SU-DHL-6 (cell line): ENCODE measurements around the gene COQ8B.

Source experiments
- H2AFZ ChIP-seq: fragments of 200-600 bp; sonication (generic); 2 replicates; pipeline ENCODE4 v1.6.1; 2014; ENCODE audit warnings: low read depth, mild to moderate bottlenecking, moderate library complexity, mixed read lengths, antibody characterized with exemption, low read length; ENCODE audit not compliant: severe bottlenecking
- H3F3A ChIP-seq: fragments of 200-600 bp; shearing (Covaris generic); 2 replicates; pipeline ENCODE4 v1.6.0; 2016; ENCODE audit warnings: antibody characterized with exemption, mild to moderate bottlenecking; ENCODE audit not compliant: insufficient read depth
- H3K27ac ChIP-seq: fragments of 200-600 bp; sonication (generic); 2 replicates; pipeline ENCODE4 v1.5.1; 2016; ENCODE audit warnings: low read depth, mild to moderate bottlenecking, low read length, moderate library complexity, mixed read lengths
- H3K27me3 ChIP-seq: fragments of 200-600 bp; sonication (generic), shearing (Covaris generic); 2 replicates; pipeline ENCODE4 v1.6.0; 2014; ENCODE audit warnings: mild to moderate bottlenecking, low read length
- H3K36me3 ChIP-seq: fragments of 200-600 bp; sonication (generic); 2 replicates; pipeline ENCODE4 v1.6.1; 2014; ENCODE audit warnings: mild to moderate bottlenecking, low read length, mixed read lengths
- H3K4me2 ChIP-seq: fragments of 300-600, 200-600 bp; shearing (Covaris generic), sonication (generic); 2 replicates; pipeline ENCODE4 v1.6.0; 2014; ENCODE audit warnings: low read length, low read depth, mild to moderate bottlenecking; ENCODE audit not compliant: poor library complexity, severe bottlenecking
- H3K4me3 ChIP-seq: fragments of 200-600 bp; sonication (generic); 2 replicates; pipeline ENCODE4 v1.5.1; 2014; ENCODE audit warnings: antibody characterized with exemption, low read length, mild to moderate bottlenecking, mixed read lengths; ENCODE audit not compliant: insufficient read depth, poor library complexity, severe bottlenecking
- H3K79me2 ChIP-seq: fragments of 200-600 bp; sonication (generic); 2 replicates; pipeline ENCODE4 v1.6.1; 2014; ENCODE audit warnings: mild to moderate bottlenecking, low read length, moderate library complexity; ENCODE audit not compliant: insufficient read depth
- H3K9ac ChIP-seq: fragments of 200-600 bp; sonication (generic); 2 replicates; pipeline ENCODE4 v1.7.0; 2014; ENCODE audit warnings: mild to moderate bottlenecking, low read length
- H3K9me2 ChIP-seq: fragments of 200-600 bp; sonication (generic); replicated peaks from 2 replicates; pipeline ENCODE4 v1.6.1; 2014; ENCODE audit warnings: low read length; ENCODE audit not compliant: insufficient read depth
- H3K9me3 ChIP-seq: fragments of 200-600 bp; sonication (generic); 2 replicates; pipeline ENCODE4 v1.6.1; 2014; ENCODE audit warnings: low read length, mixed read lengths; ENCODE audit not compliant: insufficient read depth
- H4K20me1 ChIP-seq: fragments of 200-600 bp; sonication (generic); 2 replicates; pipeline ENCODE4 v1.6.1; 2014; ENCODE audit warnings: low read depth, mild to moderate bottlenecking, antibody characterized with exemption, low read length, moderate library complexity, mixed read lengths
- CTCF ChIP-seq: fragments of 200-600 bp; sonication (generic); IDR thresholded peaks from one replicate; pipeline ENCODE4 v1.5.1; 2017; ENCODE audit warnings: antibody characterized with exemption, mild to moderate bottlenecking, low read length, moderate library complexity; ENCODE audit not compliant: insufficient read depth, poor library complexity, severe bottlenecking
- EZH2phosphoT487 ChIP-seq: fragments of 200-600 bp; sonication (generic), shearing (Covaris generic); conservative IDR thresholded peaks from 2 replicates; pipeline ENCODE4 v1.6.1; 2018; ENCODE audit warnings: mild to moderate bottlenecking, antibody characterized with exemption, low read length, moderate library complexity, mixed read lengths

The COQ8B gene

DNA sequence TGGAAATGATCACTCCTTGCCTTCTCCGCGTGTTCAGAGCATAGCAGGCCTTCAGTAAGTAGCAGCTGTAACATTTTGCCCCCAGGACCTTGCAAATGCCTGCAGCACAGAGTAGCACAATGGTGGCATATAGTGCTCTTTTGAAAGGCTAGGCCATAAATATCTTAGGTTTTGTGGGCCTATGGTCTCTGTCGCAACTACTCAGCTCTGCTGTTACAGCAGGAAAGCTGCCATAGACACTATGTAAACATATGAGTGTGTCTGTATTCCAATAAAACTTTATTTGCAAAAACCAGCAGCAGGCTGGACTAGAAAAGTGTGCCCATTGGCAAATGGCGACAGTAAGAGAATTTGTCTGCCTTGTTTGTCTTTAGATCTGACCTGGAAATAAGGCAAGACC, 9.6 kb upstream of the COQ8B start:
- Histone ChIP-seq H4K20me1 (no peaks in the 10 kb centered on the region), H3K9me3 (no peaks in the 10 kb centered on the region), H3K27me3 (no peaks in the 10 kb centered on the region), H3K79me2 (no peaks in the 10 kb centered on the region), H3K9me2 (no peaks in the 10 kb centered on the region), H3K4me2 (no peak overlapping the region), H3K4me3 (no peak overlapping the region), H3K9ac (no peak overlapping the region), H3F3A (no peaks in the 10 kb centered on the region), H3K36me3 (no peaks in the 10 kb centered on the region), H3K27ac (no peak overlapping the region), H2AFZ (no peak overlapping the region)
- TF ChIP-seq EZH2phosphoT487, result no peak
- no peak for TF ChIP-seq CTCF

GRCh38 chr19:40724855-40725254, 8.2 kb upstream of the COQ8B start:
- no peaks in the 10 kb centered on the region for H3K9me3 ChIP-seq
- no peaks in the 10 kb centered on the region for H3K79me2 ChIP-seq
- H3K9me2 ChIP-seq, result no peaks in the 10 kb centered on the region
- no peaks in the 10 kb centered on the region for H3F3A ChIP-seq
- no peak overlapping the region for H3K9ac ChIP-seq
- H2AFZ ChIP-seq, result no peak overlapping the region
- no peak overlapping the region for H3K4me2 ChIP-seq
- H3K27me3 ChIP-seq, result no peaks in the 10 kb centered on the region
- TF ChIP-seq EZH2phosphoT487 (no peak), CTCF (no peak)
- no peak overlapping the region for H3K27ac ChIP-seq
- H4K20me1 ChIP-seq, result no peaks in the 10 kb centered on the region
- H3K36me3 ChIP-seq, result no peaks in the 10 kb centered on the region
- no peak overlapping the region for H3K4me3 ChIP-seq

- Histone ChIP-seq H3K4me2 (no peak overlapping the region), H3K9me3 (no peaks in the 10 kb centered on the region), H3K4me3 (no peak overlapping the region), H3K36me3 (no peaks in the 10 kb centered on the region), H3F3A (no peaks in the 10 kb centered on the region; the same call in 1 of the 2 replicates), H2AFZ (no peak overlapping the region), H3K27ac (no peak overlapping the region), H3K9ac (no peak overlapping the region), H3K27me3 (no peaks in the 10 kb centered on the region), H3K79me2 (no peaks in the 10 kb centered on the region), H3K9me2 (no peaks in the 10 kb centered on the region), H4K20me1 (no peaks in the 10 kb centered on the region)
- TF ChIP-seq EZH2phosphoT487 (no peak), CTCF (no peak)
These were observed 7.6 kb upstream of the COQ8B start for GRCh38 chr19:40724315-40724714.
